ENCODE measurements around the gene GSTP1.

DNA sequence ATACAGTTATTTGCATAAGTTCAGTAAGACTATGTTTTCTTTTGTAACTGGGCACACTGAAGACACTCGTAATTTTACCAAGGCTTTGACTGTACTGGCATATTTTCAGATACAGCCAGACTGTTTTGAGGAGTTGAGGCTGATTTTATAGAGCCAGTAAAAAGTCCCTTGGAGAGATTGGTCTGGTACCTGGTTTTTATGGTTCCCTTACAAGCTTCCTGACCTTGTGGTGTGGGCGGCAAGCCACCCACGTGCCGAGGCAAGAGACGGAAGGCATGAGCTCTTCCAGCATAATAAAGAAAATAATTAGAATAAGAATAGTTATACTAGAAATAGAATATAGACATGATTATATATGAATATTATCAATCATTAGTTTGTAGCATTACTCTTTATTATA, 11.3 kb upstream of the GSTP1 start:
- no peak for TF ChIP-seq POLR2A (IDR thresholded peaks at IDR 0.05; ENCODE audit: low read depth)
- TF ChIP-seq, protein P1, sequence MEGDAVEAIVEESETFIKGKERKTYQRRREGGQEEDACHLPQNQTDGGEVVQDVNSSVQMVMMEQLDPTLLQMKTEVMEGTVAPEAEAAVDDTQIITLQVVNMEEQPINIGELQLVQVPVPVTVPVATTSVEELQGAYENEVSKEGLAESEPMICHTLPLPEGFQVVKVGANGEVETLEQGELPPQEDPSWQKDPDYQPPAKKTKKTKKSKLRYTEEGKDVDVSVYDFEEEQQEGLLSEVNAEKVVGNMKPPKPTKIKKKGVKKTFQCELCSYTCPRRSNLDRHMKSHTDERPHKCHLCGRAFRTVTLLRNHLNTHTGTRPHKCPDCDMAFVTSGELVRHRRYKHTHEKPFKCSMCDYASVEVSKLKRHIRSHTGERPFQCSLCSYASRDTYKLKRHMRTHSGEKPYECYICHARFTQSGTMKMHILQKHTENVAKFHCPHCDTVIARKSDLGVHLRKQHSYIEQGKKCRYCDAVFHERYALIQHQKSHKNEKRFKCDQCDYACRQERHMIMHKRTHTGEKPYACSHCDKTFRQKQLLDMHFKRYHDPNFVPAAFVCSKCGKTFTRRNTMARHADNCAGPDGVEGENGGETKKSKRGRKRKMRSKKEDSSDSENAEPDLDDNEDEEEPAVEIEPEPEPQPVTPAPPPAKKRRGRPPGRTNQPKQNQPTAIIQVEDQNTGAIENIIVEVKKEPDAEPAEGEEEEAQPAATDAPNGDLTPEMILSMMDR (IDR thresholded peaks at IDR 0.05) = no peak
- no peak for TF ChIP-seq POLR2AphosphoS5 (IDR thresholded peaks at IDR 0.05)
- TF ChIP-seq EP300 (IDR thresholded peaks at IDR 0.05) = no peak
